ENCODE results near the gene NPC2.
"Not testable (repeated sequence)": the region's sequence is repeated elsewhere in the genome, so short reads cannot be mapped to it uniquely, and the experiment has no call there.

The NPC2 gene

GRCh38 chr14:74469548-74470518 lies 23.3 kb downstream of the NPC2 start:
- DNase-seq (ENCODE audit: low read depth) = no peak

- DNase-seq (ENCODE audit: low read depth) = no peak
These were observed 24.6 kb downstream of the NPC2 start for GRCh38 chr14:74468513-74468912.

- no peak for DNase-seq (ENCODE audit: low read depth)
These were observed 27.8 kb downstream of the NPC2 start for GRCh38 chr14:74465335-74465734.

- DNase-seq (ENCODE audit: low read depth) = no peak
These were observed 28.3 kb downstream of the NPC2 start for GRCh38 chr14:74464785-74465184.

- DNase-seq (ENCODE audit: low read depth) = no peak
These were observed 29.4 kb downstream of the NPC2 start for GRCh38 chr14:74463697-74464096.

GRCh38 chr14:74462993-74463392 lies 30.1 kb downstream of the NPC2 start:
- no peak for DNase-seq (ENCODE audit: low read depth)

GRCh38 chr14:74459976-74460375 lies 33.1 kb downstream of the NPC2 start:
- DNase-seq (ENCODE audit: low read depth) = no peak

GRCh38 chr14:74459289-74459946 lies 33.7 kb downstream of the NPC2 start:
- DNase-seq (ENCODE audit: low read depth) = no peak

- no peak for DNase-seq (ENCODE audit: low read depth)
These were observed 35.6 kb downstream of the NPC2 start for GRCh38 chr14:74457565-74457895.

GRCh38 chr14:74456684-74457564 lies 36.2 kb downstream of the NPC2 start:
- DNase-seq (ENCODE audit: low read depth) = no peak

GRCh38 chr14:74454397-74454796 lies 38.7 kb downstream of the NPC2 start:
- not testable (repeated sequence) for DNase-seq (ENCODE audit: low read depth)

GRCh38 chr14:74444866-74445265 lies 48.2 kb downstream of the NPC2 start:
- no peak for DNase-seq (ENCODE audit: low read depth)

- DNase-seq (ENCODE audit: low read depth) = no peak
These were observed 50.3 kb downstream of the NPC2 start for GRCh38 chr14:74442757-74443156.

- DNase-seq (ENCODE audit: low read depth) = no peak
These were observed 52.0 kb downstream of the NPC2 start for GRCh38 chr14:74441113-74441512.

GRCh38 chr14:74438351-74438915 lies 54.7 kb downstream of the NPC2 start:
- DNase-seq (ENCODE audit: low read depth) = no peak

- no peak for DNase-seq (ENCODE audit: low read depth)
These were observed 55.5 kb downstream of the NPC2 start for GRCh38 chr14:74437496-74438053.

GRCh38 chr14:74434294-74434693 lies 58.8 kb downstream of the NPC2 start:
- no peak for DNase-seq (ENCODE audit: low read depth)

GRCh38 chr14:74429991-74430390 lies 63.1 kb downstream of the NPC2 start:
- no peak for DNase-seq (ENCODE audit: low read depth)
